Astrocyte (in vitro differentiated cells and primary cell): ENCODE data around the gene AP2B1.

Source experiments
- CTCF ChIP-seq: IDR thresholded peaks from 2 replicates; pipeline ENCODE4 v1.5.1; 2011; ENCODE audit warnings: low read depth, mild to moderate bottlenecking, inconsistent platforms, low read length, moderate library complexity; ENCODE audit not compliant: insufficient read depth
- EZH2 ChIP-seq: IDR thresholded peaks from 2 replicates; pipeline ENCODE4 v1.6.1; 2012; ENCODE audit warnings: mild to moderate bottlenecking, low read length, inconsistent platforms; ENCODE audit not compliant: insufficient read depth

- no peak for TF ChIP-seq CTCF
- TF ChIP-seq EZH2, result no peak
These were observed 18.6 kb upstream of the AP2B1 start for GRCh38 chr17:35568561-35568960.
